GM18867 (cell line): ENCODE measurements around the gene SLC7A1.

ENCODE experiments used
- ATAC-seq: cut with Tn5 transposase; IDR thresholded peaks from one replicate; pipeline ENCODE4 v1.9.1; 2021; ENCODE audit warnings: mild to moderate bottlenecking, moderate library complexity; ENCODE audit not compliant: unreplicated experiment

SLC7A1 gene

DNA sequence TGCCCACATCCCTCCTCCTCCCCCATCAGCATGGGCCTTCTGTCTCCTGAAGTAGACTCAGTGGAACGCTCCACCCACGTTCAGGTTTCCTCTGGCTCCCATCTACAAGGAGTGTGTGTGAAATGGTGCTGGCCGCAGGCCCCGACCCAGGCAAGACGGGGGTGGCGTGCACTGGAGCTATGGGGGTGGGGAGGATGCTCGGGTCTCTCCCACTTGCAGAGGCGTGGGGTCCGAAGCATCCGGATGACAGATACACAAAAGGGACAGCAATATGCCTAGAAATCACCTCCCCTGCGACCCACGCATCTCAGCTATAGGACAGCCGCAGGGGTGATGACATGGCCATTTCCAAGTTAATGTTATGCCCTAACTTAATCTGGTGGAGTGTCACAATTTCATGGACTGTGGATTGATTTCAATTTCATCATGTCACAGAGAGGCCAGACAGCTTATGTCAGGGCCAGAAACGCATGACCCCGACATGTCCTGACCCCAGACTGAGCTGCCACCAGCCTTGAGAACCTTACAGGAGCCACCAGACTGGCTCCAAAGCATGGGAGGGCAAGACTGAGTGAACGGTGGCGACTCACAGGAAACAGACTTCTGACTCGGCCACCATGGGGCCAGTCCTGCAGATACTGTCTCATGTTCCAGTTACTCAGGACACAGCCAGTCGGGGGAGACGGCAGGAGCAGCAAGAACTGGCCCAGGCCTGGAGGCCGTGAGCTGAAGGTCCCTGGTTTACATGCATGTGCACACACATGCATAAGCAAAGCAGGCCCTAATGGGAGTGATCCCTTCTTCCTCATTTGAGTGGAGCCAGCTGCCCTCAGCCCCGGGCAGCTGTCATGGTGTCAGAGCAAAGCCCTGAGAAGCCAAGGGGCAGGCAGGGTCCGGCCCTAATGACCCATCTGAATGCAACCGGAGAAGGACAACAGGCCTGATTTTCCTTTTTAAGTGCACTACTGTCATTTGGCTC is 82.2 kb downstream of the SLC7A1 start:
- ATAC-seq = no peak

DNA sequence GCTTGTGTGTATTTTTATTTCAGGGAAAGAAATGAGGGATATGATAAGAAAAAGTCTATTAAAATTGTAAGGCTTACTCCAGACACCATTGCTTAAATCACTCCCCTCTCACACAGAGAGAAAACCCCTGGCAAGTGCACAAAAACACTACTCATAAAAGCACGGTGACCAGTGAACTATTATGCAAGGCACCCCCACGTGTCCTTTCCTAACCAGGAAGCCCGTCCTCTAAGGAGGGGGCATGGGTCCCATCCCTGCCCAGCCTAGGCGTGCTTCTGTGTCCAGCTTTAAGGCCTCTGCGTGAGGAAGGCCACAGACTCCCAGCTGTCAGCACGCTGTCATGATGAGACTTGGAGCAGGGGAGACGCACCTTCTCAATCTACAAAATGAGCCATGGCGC is 83.5 kb downstream of the SLC7A1 start:
- no peak for ATAC-seq

DNA sequence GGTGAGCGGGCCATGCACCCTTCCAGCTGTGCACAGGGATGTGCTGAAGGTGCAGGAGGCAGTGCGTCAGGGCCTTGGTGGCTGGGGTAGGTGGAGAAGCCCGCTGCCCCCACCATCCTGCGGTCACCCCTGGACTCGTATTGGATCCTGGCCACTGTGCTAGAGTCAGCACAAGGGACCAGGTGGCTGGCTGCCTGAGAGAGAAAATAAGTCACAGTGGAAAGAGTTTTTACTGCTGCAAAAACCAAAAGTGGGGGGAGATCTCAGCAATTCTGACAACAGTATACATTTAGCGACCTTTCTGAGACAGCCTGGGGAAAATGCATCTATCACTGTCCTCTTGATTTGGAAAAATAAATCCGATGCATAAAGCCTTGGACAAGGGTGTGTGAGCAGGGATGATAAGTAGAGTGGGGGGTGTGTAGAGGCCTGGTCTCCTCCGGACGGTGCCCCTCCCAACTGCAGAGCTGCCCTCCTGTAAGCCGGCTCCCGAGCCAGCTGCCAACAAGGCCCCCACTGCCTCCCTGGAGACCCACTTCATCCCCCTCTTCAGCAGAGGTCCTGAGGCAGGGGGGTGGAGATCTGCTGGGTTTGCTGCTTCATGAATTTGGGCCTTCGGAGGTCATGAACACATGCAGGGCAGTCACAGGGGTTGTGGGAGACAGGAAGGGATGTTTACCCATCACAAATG is 84.2 kb downstream of the SLC7A1 start:
- no peak for ATAC-seq

DNA sequence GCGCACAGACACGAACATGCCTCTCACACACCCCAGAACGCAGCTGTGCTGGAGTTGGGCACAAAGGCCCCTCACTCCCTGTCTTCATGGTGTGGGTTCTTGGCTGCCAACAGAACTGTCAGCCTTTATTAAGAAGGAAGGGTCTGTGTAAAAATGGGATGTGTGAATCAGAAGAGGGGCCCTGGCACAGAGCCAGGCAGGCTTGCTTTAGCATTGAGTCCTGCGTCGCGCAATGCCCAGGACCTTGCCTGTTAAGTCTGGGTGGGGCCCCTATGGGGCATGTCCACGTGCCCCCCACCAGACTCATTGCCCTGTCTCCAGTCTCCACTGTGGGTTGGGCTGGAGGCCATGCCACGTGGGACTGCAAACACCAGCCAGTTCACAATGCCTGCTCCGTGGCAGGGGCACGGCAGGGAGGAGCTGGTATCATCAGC is 84.8 kb downstream of the SLC7A1 start:
- ATAC-seq = no peak

DNA sequence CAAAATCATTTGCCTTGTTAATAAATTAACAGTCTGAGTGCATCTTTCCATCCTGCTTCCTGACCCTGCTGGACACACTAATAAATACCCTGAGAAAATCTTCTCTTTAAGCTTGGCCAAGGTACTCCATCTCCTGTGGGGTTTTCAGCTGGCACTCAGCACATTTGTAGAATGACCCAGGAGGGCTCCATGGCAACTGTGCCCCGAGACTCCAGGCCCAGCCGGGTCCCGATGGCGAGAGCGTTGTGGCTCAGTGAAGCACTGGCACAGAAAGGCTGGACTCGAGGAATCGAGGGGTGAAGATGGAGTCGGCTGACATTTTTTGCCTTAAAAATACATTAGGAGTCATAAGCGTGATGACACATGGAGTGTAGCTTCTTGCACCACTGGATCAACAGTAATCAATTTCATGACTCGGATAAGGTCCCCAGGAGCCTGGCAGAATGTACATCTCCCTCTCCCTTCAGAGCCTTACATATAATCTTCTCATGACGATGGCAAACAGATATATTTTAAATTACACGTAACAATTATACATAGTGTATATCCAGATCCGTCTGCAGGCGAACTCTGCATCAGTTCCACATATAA is 85.4 kb downstream of the SLC7A1 start:
- no peak for ATAC-seq

DNA sequence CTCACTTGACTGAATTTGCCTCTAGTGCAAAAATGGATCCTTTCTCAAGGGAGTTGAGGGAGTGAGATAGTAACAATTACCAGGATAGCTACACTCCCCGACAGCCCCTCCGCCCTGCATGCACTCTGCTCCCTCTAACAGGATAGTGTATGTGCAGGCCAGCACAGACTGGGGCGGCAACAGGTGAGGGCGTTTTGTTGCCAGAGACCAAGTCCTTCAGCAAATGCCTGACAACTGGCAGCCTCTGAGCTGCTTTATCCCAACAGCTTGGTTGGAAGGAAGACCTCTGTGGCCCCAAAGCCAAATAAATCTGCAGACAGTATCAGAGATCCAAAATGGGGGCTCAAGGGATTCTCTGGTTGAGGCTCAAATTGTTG is 86.6 kb downstream of the SLC7A1 start:
- no peak for ATAC-seq

DNA sequence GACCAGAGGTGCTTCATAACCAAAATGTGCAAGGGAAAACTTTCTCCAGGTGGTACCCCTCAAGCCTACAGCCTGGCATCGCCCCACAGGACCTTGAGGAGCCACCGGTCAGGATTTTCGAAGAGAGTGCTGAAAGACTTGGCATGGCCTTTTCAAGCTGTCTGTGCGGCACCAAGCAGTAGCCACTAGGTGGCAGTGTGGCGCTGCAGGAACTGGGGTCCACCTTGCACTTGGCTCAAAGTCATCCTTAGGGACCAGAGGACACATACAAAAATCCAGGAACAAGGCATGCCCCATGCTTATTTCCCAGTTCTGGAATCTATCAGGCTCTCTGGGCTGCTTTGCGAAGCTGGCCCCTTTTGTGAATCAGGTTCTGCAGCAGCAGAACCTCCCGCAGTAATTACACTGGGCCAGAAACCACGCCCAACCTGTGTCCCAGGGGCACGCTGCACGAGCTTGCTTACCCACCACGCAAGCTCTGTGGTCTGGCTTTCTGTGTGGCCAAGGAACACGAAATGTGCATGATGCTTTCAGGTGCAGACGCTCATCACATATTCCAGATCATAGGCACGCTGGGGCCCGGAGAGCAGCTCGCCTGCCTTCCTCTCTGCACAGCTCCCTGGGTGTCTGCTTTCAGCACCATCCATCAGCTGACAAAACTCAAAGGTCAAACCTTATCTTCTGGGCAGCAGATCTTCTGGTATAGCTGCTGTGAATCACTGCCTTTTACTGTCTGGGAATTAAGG is 87.2 kb downstream of the SLC7A1 start:
- peak; percentile 70 for ATAC-seq

DNA sequence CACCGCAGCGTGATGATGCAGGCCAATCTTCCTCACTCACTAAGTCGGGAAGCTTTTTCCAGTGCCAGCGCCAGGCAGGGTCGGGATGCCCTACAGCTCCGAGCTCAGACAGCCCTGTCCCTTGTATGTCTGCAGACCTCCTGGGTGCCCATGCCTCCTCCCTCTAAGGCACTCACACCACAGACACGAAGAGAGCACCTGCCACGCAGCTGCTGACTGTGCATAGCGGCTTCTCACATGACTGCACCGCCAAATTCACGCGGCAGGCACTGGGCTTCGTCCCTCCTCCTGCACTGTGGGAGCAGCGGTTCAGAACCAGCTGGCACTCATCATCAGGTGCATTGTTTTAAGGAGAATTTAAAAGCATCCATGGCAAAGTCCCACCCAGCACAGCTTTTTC is 88.1 kb downstream of the SLC7A1 start:
- peak; percentile 75 for ATAC-seq

DNA sequence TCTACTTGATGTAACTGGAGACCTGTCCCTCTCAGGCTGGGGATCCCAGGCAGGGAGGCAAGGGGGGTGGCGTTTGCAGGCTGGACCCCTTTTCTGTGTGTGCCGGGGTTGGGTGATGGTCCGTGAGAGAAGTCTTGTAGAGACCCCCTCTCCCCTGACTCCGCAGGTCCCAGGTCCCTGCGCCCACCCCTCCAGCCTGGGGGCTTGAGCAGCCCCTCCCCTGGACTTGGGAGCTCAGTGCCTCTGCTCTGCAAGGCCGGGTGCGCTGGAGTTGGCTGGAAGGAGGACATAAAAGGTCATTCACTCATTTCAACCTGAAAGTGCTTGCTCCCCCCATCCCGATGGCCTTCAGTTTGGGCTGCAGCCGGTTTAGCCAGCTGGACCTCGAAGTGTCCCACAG is 89.5 kb downstream of the SLC7A1 start:
- ATAC-seq = no peak

DNA sequence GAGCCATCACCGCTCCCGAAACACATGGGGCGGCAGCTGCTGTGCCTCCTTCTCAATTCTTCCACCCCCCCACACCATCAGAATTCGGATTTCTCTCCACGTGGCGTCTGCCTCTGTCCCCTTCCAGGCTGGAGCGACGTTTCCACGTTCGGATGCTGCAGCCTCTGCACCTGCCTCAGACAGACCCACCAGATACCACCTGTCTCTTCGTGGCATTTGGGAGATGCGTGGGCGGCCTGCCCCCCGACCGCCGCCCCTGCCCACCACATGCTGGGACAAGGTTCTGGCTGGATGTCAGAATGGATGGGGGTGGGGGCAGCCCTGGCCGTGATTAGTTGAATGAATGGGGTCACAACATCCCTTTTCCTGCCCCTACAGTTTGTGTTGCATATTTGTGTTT is 90.0 kb downstream of the SLC7A1 start:
- ATAC-seq = no peak

DNA sequence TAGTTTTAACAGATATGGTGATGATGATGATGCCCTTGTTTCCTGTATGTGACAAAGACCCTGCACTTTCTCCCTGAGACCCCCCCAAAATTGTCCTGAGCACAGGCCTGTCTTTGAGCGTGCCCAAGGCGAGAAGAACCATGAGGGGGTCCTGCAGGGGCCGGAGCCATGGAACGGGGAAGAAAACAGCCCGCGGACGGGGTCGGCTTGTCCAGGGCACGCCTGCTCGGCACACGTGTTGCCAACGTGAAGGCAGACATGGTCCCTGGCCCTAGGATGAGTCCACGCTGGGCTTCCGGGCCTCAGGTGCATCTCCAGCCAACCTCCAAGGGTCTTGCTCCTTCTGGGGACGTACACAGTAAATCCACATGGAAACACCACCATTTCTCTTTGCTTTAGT is 90.8 kb downstream of the SLC7A1 start:
- no peak for ATAC-seq

DNA sequence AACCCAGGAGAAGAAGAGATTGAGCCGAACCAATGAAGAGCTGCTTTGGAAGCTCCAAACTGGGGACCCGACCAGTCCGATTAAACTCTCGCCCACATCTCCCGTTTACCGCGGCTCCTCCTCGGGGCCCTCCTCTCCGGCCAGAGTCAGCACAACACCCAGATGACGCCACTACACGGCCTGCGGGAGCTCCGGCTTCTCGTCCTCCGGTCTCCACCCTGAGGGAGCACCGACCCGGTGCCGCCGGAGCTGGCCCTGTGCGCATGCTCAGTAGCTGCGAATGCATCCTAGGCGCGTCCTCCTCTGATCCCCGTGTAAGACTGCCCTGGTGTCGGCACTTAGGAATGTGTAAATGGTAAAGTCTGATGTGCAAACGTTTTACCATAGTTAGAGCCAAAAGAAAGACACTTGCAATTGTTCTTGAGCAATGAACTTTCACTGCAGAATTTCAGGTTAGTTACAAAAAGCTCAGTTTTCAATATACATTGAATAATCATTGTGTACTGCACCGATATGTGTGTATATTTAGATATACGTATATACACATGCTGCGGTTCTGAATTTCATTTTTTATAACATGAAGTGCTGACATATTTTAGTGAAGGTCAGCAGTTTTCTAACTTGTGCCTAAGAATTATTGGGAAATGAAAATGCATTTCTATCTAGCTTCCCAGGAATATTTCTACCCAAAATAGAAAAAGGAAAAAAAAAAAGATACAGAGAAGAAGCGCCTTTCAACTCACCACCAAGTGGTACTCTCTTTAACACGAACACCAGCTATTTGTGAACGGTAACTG is 92.2 kb downstream of the SLC7A1 start:
- no peak for ATAC-seq

DNA sequence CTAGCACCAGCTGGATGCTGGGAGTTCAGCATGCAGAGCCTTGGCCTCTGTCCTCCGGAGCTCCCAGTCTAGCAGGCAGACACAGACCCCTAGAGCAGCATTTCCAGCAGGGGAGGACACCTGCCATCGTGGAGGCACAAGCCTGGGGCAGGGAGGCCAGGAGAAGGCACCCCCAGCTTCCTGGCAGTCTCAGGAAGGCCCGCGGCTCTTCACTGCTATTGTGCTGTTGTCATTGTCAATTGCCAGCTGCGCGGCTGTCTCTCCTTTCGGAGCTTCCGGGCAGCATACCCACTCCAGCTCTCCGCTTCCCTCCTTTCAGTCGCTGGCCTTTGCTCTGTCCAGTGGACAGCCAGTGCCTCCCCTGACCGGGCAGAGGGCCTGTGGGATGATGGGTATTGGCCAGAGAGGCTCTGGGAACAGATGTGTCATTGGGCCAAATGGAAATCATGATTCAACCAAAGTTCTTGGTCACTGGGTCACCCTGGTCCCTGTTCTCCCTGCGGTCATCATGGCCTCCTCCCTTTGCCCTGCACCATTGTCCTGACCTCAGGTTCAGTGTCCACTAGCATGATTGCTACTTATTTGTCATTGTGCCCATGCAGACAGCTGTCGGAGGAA is 93.0 kb downstream of the SLC7A1 start:
- no peak for ATAC-seq

DNA sequence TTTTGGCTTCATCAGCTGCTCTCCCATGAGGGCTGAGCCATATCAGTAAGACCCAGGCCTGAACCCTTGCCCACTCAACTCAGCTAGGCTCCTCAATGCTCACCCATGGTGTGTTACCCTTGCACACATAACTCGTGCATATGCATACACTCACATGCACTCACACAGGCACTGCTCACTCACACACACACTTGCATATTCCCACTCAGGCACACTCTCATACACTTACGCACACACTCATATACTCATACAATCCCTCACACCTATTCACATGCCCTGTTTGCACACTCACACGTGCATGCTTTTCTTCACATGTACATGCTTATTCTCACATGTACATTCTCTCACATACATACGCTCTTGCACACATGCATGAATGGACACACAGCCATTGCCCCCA is 93.8 kb downstream of the SLC7A1 start:
- no peak for ATAC-seq

DNA sequence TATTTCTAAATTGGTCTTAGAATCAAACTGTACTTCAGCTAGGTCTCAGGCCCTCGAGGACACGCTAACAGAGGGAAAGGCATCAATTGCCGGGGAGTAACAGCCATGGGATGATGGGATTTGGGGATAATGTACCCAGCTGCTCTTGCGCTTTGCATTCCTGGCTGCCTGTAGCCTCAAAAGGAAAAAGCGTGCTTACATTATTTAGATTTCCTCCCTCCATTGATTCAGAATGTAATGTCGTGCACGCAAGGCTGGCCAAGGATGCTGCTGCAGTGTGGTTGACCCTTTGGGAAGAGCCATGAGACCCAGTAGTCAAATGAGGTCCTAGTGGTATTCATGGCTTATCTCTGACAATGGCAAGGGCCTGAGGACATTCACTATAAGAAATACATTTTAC is 95.1 kb downstream of the SLC7A1 start:
- no peak for ATAC-seq

DNA sequence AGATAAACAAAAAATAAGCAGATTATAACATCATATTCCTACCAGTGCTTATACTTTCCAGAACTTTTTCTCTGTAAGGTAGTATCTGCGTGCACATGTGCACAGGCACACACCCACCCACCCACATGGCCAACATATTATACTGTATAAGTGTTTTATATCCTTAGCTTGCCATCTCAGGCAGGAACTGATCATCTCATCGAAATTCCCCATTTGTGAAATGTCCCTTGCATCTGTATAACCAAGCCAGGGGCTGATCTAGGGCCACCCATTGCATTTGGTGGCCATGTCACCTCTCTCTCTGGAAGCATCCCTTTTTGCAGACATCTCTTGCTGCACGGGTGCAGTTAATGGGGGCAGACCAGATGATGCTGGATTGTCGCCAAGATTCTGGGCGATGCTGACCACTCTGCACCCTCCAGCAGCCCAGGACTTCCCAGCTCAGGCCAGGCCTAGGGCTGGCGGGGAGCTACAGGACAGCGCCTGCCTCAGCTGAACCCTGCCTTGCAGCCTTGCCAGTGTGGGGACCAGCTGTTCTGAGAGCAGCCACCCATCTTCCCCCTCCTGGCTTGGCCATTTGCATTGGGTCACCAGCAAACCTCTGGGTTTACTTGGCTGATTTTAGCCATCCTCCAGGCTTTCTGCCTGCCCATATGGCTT is 95.9 kb downstream of the SLC7A1 start:
- ATAC-seq = no peak

DNA sequence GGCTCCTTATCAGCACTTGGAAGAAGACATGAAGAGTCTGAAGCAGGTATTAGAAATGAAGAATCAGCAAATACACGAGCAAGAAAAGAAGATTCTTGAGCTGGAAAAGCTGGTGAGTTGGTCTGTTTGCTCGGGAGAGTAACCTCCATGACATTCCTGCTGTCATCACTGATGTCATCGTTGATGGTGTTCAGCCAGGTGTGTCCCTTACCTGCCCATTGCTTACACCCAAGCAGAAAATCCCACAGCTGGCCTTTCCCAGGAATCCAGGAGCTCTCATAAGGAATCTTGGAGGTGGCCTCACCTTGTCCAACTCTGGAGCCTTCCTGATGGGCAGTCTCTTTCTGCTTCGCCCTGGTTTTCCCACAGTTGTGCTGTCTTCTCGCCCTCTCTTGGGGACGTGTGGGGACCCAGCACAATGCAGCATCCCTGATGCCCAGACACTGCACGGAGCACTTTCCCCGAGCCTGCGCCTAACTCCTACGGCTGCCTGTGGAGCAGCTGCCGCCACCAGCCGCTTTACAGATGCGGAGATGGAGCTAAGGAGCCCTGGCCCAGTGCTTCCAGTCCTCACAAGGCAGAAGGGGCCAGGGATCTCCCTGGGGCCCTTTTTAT is 97.0 kb downstream of the SLC7A1 start:
- no peak for ATAC-seq

DNA sequence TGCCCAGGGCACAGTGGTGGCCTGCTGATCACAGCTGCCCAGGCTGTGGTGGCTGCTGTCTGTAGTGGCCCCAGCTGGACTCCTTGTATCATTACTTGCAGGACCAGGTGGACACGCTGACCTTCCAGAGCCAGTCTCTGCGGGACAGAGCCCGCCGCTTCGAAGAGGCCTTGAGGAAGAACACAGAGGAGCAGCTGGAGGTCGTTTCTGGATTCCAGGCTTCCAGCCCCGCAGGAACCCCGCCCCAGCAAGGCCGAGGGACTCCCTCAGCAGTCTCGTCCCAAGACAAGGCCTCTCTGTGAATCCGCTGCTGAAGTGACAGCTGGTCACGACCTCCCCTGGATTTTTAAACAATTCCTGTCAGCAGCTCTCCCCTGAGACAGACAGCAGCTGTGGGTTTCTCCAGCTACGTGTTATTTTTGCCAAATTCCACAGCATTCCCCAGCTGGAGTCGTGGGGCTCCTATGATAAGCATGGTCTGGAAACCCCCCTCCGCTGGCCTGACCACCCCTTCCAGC is 98.3 kb downstream of the SLC7A1 start:
- no peak for ATAC-seq

DNA sequence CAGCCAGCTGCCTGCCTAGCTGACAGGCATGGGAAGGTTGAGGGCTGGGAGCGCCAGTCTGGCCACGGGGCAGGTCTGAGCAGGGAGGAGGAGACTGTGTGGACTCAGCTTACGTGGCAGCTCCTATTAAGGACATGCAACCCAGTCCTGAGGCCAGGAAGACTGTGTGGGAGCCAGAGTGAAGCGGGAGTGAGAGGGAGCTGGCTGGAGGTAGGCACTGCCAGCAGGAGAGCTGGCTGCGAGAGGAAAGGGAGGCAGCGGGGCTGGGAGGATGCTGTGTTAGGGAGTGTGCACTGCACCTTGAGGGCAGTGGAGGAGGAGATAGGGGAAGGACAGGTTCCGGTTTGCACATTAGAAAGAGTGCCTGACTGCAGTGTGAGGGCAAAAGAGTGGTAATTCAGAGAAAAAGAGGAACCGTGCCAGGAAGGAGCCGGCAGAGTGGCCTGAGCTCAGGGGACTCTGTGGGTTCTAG is 99.2 kb downstream of the SLC7A1 start:
- peak; percentile 63 for ATAC-seq
